Stimulated activated CD4-positive, alpha-beta T cell treated with anti-CD3 and anti-CD28 coated beads, Interleukin-12 subunit alpha, Interleukin-12 subunit beta, amount 100 ng/mL, for 24 hours (primary cell): ENCODE results near the gene CYSLTR2.
A peak's percentile ranks its signal among the peaks of the same experiment; 100 is the strongest.

Experiments used
- DNase-seq, 2 experiments: peaks; one replicate each; pipeline ENCODE4 v3.0.0-alpha.2; 2020; ENCODE audit warnings: low read depth in 2 of 2

CYSLTR2 gene

GRCh38 chr13:48739386-48739964 is 85.7 kb downstream of the CYSLTR2 start:
- DNase-seq = no peak

GRCh38 chr13:48741377-48741776 is 87.6 kb downstream of the CYSLTR2 start:
- DNase-seq = no peak

- DNase-seq = no peak
These were observed 93.1 kb downstream of the CYSLTR2 start for GRCh38 chr13:48746821-48747220.

GRCh38 chr13:48748681-48749080 is 95.0 kb downstream of the CYSLTR2 start:
- no peak for DNase-seq

- DNase-seq = no peak
These were observed 95.4 kb downstream of the CYSLTR2 start for GRCh38 chr13:48749144-48749543.

- DNase-seq = peak; percentile 48 to 67
These were observed 96.2 kb downstream of the CYSLTR2 start for GRCh38 chr13:48749699-48750473.

GRCh38 chr13:48750588-48751383 is 97.1 kb downstream of the CYSLTR2 start:
- DNase-seq = no peak

GRCh38 chr13:48760626-48761025 is 106.9 kb downstream of the CYSLTR2 start:
- DNase-seq = no peak
